Activated CD8-positive, alpha-beta memory T cell treated with anti-CD3 and anti-CD28 coated beads, Interleukin-2, amount 50 U/mL, for 1 hour (primary cell): ENCODE results near the gene FOXD4L6.
"Not testable (repeated sequence)": the region's sequence is repeated elsewhere in the genome, so short reads cannot be mapped to it uniquely, and the experiment has no call there.

ENCODE experiments used
- DNase-seq: peaks from one replicate; pipeline ENCODE4 v3.0.0-alpha.2; 2020; ENCODE audit errors: extremely low read depth

Gene FOXD4L6

GRCh38 chr9:41128581-41128980 is at the start of gene FOXD4L6:
TSS of gene FOXD4L6 (minus strand) at chr9:41128681. CDS start at chr9:41128383, 298 bp downstream.
- DNase-seq, result not testable (repeated sequence)

DNA sequence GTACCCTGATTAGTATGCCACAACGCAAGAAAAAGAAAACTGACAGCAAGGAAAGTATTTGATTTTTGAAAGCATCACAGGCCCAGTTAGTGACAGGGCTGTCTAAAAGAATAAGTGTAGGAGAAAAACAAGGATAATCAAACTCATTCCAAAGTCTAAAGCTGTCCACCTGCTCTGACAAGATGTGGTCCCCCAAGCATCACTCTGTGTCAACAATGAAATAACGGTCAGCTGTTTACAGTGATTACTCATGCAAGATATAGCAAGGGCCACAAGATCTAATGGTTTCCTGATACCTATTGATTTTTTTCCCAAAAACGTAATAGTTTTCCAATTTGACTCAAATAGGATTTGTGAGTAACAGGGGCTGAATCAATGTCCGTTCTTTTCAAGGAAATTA is 46.5 kb upstream of the FOXD4L6 start:
- DNase-seq, result not testable (repeated sequence)

- DNase-seq, result not testable (repeated sequence)
Observed at GRCh38 chr9:41150116-41150515, 21.6 kb upstream of the FOXD4L6 start.

- DNase-seq, result not testable (repeated sequence)
Observed at GRCh38 chr9:41141878-41142277, 13.4 kb upstream of the FOXD4L6 start.

- not testable (repeated sequence) for DNase-seq
Observed at GRCh38 chr9:41126746-41127446, 1.6 kb downstream of the FOXD4L6 start.

- DNase-seq, result not testable (repeated sequence)
Observed at GRCh38 chr9:41125936-41126335, 2.5 kb downstream of the FOXD4L6 start.

DNA sequence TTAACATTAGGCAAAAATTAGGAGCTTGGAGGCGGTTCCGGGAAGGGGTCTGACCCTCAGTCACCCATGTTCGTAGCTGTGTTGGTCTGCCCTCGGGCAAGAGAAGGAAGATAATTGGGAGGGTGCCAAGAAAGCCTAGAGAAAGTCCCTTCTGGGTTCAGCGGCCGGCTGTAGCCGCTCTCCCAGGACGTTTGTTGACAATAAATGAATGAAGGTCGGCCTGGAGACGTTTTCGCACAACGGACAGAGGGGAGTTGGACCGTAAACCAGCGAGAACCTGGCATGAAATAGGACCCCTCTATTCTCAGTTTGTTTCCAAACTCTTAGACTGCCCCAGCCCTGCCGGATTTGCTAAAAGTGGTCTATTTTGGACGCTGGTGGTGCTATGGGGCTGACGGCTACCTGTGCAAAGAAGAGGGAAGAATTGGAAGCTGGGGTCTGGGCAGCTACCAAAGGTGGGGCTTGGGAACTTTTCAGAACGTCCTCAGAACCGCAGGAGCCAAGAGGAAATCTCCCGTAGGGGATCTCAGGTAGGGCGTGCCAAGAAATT is 3.3 kb downstream of the FOXD4L6 start:
- DNase-seq, result not testable (repeated sequence)

DNA sequence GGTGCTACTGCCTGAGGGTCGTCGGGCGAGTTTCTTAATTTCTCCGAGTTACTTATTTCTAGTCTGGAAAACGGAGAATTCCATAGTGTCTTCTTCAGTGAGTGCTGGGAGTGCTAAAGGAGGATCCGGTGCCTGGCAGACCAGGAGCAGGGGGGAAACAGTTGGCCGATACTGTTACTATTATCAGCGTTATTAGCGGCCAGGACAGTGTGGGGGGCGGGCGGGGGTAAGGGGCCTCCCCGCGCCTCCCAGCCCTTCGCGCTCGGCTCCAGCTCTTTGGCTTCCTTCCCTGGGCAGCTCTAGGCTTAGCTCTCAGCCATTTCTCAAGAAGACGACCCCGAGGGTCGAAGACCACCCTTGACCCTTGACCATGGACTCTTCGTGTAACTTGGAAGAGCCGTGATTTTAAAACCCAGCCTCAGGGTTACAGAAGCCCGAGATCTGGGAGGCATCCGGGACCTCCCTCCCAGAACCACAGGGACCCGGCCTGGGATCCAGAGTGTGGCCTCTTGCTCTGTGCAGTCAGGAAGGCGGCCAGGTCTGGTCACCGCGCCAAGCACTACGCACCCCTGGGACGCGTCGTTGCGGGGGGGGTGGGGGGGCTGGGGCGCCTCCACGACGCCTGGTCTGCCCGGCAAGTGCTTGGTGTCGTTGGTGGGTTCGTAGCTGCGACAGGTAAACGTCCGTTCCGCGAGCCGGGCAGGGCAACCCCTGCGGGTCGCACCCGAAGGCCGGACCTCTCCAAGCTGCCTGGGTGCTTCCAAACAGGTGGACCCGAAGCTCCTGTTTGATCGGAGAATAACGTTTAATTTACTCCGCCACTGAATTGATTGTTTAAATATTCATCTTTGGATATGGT is 4.0 kb downstream of the FOXD4L6 start:
- DNase-seq, result not testable (repeated sequence)

DNA sequence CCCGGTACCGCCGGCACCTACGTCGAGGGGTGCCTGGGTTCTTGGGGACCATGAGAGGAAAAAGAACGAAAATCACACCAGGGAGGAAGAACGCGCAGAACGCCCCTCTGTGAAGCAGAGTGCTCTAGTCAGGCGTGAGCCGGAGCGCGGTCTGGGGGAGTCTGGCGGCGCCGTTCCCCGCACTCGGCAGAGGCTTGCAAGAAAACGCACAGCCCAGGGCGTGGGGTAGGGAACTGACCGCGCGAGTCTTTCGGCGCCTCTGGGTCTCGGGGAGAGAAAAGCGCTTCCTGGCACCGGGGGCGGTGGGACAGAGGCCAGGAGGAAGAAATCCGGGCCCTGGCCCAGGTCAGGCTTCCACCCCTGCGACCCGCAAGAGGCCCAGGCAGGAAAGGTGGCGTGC is 4.7 kb downstream of the FOXD4L6 start:
- DNase-seq, result not testable (repeated sequence)

GRCh38 chr9:41123396-41123795 is 5.1 kb downstream of the FOXD4L6 start:
- DNase-seq, result not testable (repeated sequence)

- not testable (repeated sequence) for DNase-seq
Observed at GRCh38 chr9:41120696-41121095, 7.8 kb downstream of the FOXD4L6 start.

- not testable (repeated sequence) for DNase-seq
Observed at GRCh38 chr9:41119719-41120118, 8.8 kb downstream of the FOXD4L6 start.

DNA sequence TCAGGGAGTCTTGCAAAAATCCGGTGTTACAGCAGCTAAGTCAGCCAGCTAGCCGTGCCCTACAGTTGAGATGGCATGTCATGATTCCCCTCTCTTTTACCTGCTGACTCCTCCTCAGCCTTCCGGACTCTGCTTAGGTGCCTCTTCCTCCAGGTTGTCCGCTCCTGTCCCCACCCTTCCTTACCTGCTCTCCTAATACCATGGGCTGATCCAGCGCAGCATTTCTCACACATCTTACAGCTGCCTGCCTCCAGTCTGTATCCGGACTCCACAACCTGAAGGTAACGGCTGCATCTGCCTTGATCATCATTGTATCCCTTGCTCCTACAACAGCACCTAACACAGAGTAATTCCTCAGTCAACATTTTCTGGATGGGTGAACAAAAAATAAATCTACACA is 9.2 kb downstream of the FOXD4L6 start:
- not testable (repeated sequence) for DNase-seq

- not testable (repeated sequence) for DNase-seq
Observed at GRCh38 chr9:41113348-41113747, 15.1 kb downstream of the FOXD4L6 start.

- DNase-seq, result not testable (repeated sequence)
Observed at GRCh38 chr9:41111414-41111813, 17.1 kb downstream of the FOXD4L6 start.

DNA sequence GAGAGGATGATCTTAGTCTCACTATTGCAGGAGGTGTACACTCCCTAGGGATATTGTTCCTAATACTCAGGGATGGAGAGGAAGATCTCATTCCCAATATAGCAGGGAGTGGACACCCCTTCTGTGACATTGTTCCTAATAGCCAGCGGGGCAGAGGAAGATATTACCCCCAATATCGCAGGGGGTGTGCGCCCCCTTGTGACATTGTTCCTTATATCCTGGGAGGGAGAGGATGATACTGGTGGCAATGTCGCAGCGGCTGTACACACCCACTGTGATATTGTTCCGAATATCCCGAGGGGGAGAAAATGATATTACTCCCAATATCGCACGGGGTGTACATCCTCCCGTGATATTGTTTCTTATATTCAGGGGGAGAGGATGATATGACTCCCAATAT is 17.6 kb downstream of the FOXD4L6 start:
- not testable (repeated sequence) for DNase-seq

DNA sequence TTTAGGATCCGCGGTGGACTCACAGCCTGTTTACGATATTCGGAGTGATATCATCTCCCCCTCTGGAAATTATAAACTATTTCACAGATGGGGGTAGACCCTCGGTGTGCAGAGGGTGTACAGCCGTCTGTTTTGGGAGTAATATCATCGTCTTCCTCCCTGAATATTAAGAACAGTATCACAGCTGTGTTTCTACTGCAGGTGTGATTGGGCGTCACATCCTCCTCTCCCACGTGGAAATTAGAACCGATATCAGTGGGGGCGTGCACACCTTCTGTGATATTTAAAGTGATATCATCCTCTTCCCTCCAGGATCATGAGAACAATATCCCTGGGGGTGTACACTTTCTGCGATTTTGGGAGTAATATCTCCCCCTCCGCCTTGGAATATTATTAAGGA is 19.2 kb downstream of the FOXD4L6 start:
- DNase-seq, result not testable (repeated sequence)

DNA sequence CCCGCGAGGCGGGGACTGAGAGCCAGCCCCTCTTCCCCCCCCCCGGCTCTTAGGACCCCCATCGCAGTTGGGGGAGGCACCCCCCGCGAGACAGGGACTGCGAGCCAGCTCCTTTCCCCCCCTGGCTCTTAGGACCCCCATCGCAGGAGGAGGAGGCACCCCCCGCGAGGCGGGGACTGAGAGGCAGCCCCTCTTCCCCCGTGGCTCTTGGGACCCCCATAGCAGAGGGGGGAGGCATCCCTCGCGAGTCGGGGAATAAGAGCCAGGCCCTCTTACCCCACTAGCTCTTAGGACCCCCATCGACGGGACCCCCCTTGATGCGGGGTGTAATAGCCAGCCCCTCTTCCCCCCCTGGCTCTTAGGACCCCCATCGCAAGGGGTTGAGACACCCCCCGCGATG is 19.7 kb downstream of the FOXD4L6 start:
- not testable (repeated sequence) for DNase-seq

- not testable (repeated sequence) for DNase-seq
Observed at GRCh38 chr9:41106472-41107116, 21.9 kb downstream of the FOXD4L6 start.

DNA sequence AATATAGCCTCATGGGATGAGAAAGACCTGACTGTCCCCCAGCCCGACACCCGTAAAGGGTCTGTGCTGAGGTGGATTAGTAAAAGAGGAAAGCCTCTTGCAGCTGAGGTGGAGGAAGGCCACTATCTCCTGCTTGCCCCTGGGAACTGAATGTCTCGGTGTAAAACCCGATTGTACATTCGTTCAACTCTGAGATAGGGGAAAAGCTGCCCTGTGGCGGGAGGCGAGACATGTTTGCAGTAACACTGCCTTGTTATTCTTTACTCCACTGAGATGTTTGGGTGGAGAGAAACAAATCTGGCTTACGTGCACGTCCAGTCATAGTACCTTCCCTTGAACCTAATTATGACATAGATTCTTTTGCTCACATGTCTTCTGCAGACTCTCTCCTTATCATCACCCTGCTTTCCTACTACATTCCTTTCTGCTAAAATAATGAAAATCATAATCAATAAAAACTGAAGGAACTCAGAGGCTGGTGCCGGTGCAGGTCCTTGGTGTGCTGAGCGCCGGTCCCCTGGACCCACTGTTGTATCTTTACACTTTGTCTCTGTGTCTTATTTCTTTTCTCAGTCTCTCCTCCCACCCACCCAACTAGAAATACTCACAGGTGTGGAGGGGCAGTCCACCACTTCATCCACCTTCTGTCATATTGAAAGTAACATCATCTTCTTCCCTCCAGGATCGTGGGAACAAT is 22.8 kb downstream of the FOXD4L6 start:
- not testable (repeated sequence) for DNase-seq

- DNase-seq, result not testable (repeated sequence)
Observed at GRCh38 chr9:41104542-41104941, 23.9 kb downstream of the FOXD4L6 start.
